GM19351 (cell line): ENCODE results near the gene UBAP2L.

Experiments used
- ATAC-seq: cut with Tn5 transposase; IDR thresholded peaks from one replicate; pipeline ENCODE4 v1.9.1; 2021; ENCODE audit warnings: mild to moderate bottlenecking, moderate library complexity; ENCODE audit not compliant: unreplicated experiment

Gene UBAP2L

GRCh38 chr1:154220071-154220969, at the start of gene UBAP2L:
TSS of gene UBAP2L (plus strand) at chr1:154220955. CDS start at chr1:154225124, 4,169 bp downstream.
- peak; percentile 91 for ATAC-seq

GRCh38 chr1:154171223-154171583, 49.6 kb upstream of the UBAP2L start:
- ATAC-seq = no peak

GRCh38 chr1:154171880-154172279, 48.9 kb upstream of the UBAP2L start:
- no peak for ATAC-seq

- no peak for ATAC-seq
These were observed 46.1 kb upstream of the UBAP2L start for GRCh38 chr1:154174654-154175053.

GRCh38 chr1:154176337-154176736, 44.4 kb upstream of the UBAP2L start:
- no peak for ATAC-seq

GRCh38 chr1:154178013-154178412, 42.7 kb upstream of the UBAP2L start:
- ATAC-seq = no peak

GRCh38 chr1:154178911-154179811, 41.6 kb upstream of the UBAP2L start:
- ATAC-seq = no peak

- no peak for ATAC-seq
These were observed 40.6 kb upstream of the UBAP2L start for GRCh38 chr1:154179946-154180687.

GRCh38 chr1:154181944-154182343, 38.8 kb upstream of the UBAP2L start:
- ATAC-seq = peak; percentile 56

- peak; percentile 27 for ATAC-seq
These were observed 38.3 kb upstream of the UBAP2L start for GRCh38 chr1:154182344-154183045.

- ATAC-seq = peak; percentile 70
These were observed 37.5 kb upstream of the UBAP2L start for GRCh38 chr1:154183046-154183915.

- ATAC-seq = no peak
These were observed 34.6 kb upstream of the UBAP2L start for GRCh38 chr1:154186177-154186576.

GRCh38 chr1:154186852-154187501, 33.8 kb upstream of the UBAP2L start:
- no peak for ATAC-seq

GRCh38 chr1:154190550-154190949, 30.2 kb upstream of the UBAP2L start:
- no peak for ATAC-seq

GRCh38 chr1:154191990-154192461, 28.7 kb upstream of the UBAP2L start, which contains the start of gene TPM3:
TSS of gene TPM3 (minus strand) at chr1:154192100. CDS start at chr1:154192018, 82 bp downstream.
- ATAC-seq = no peak

- ATAC-seq = no peak
These were observed 28.3 kb upstream of the UBAP2L start for GRCh38 chr1:154192476-154192875.

GRCh38 chr1:154193821-154194220, 26.9 kb upstream of the UBAP2L start:
- ATAC-seq = no peak

- no peak for ATAC-seq
These were observed 21.8 kb upstream of the UBAP2L start for GRCh38 chr1:154198756-154199562.
